SK-N-SH treated with all-trans-retinoic acid at 6 μM for 48 hours (cell line): ENCODE measurements around the gene OR51B5.

Source experiments
- ATAC-seq: fragments of 200-7000 bp; cut with Tn5 transposase; 3 replicates; pipeline ENCODE4 v1.9.1; 2020; ENCODE audit warnings: mild to moderate bottlenecking, moderate library complexity
- ARNTL ChIP-seq: fragments of 450-650 bp; formaldehyde crosslinking; IDR thresholded peaks from 2 replicates; pipeline ENCODE4 v1.5.0; 2020; ENCODE audit warnings: low read depth, mild to moderate bottlenecking, moderate library complexity, borderline replicate concordance
- BACH2 ChIP-seq: fragments of 250-450 bp; sonication (Bioruptor Pico); IDR thresholded peaks from 2 replicates; pipeline ENCODE4 v1.9.0; 2021; ENCODE audit warnings: mild to moderate bottlenecking, borderline replicate concordance
- CREB5 ChIP-seq: fragments of 250-450 bp; sonication (Bioruptor Pico); IDR thresholded peaks from 2 replicates; pipeline ENCODE4 v1.5.1; 2020; ENCODE audit warnings: low read depth, mild to moderate bottlenecking, moderate library complexity
- CSDC2 ChIP-seq: fragments of 250-450 bp; sonication (Bioruptor Pico); IDR thresholded peaks from 2 replicates; pipeline ENCODE4 v1.5.0; 2020; ENCODE audit warnings: mild to moderate bottlenecking, moderate library complexity
- CSRNP3 ChIP-seq: fragments of 250-450 bp; sonication (Bioruptor Pico); IDR thresholded peaks from 2 replicates; pipeline ENCODE4 v1.5.1; 2021; ENCODE audit warnings: mild to moderate bottlenecking, moderate library complexity
- ESRRG ChIP-seq: fragments of 250-450 bp; sonication (Bioruptor Pico); IDR thresholded peaks from 2 replicates; pipeline ENCODE4 v1.6.1; 2021; ENCODE audit warnings: mild to moderate bottlenecking
- GLIS3 ChIP-seq: fragments of 250-450 bp; sonication (Bioruptor Pico); IDR thresholded peaks from 2 replicates; pipeline ENCODE4 v1.5.0; 2020; ENCODE audit warnings: mild to moderate bottlenecking, moderate library complexity
- ISL1 ChIP-seq: fragments of 250-450 bp; sonication (Bioruptor Pico); IDR thresholded peaks from 2 replicates; pipeline ENCODE4 v2.1.2; 2022; ENCODE audit warnings: mild to moderate bottlenecking, moderate library complexity
- OSR1 ChIP-seq: fragments of 250-450 bp; sonication (Bioruptor Pico); IDR thresholded peaks from 2 replicates; pipeline ENCODE4 v1.8.0; 2022; ENCODE audit warnings: moderate library complexity, mild to moderate bottlenecking, inconsistent platforms
- PATZ1 ChIP-seq: fragments of 250-450 bp; sonication (Bioruptor Pico); IDR thresholded peaks from 2 replicates; pipeline ENCODE4 v1.8.0; 2020; ENCODE audit warnings: mild to moderate bottlenecking, moderate library complexity, borderline replicate concordance
- POU6F1 ChIP-seq: fragments of 250-450 bp; sonication (Bioruptor Pico); IDR thresholded peaks from 2 replicates; pipeline ENCODE4 v1.8.0; 2021; ENCODE audit warnings: low read depth, mild to moderate bottlenecking, moderate library complexity, borderline replicate concordance
- PPARA ChIP-seq: fragments of 250-450 bp; sonication (Bioruptor Pico); IDR thresholded peaks from 2 replicates; pipeline ENCODE4 v1.5.0; 2020; ENCODE audit warnings: mild to moderate bottlenecking, borderline replicate concordance
- RARB ChIP-seq: fragments of 250-450 bp; sonication (Bioruptor Pico); IDR thresholded peaks from 2 replicates; pipeline ENCODE4 v1.8.0; 2021; ENCODE audit warnings: mild to moderate bottlenecking, moderate library complexity
- SNAI2 ChIP-seq: fragments of 250-450 bp; sonication (Bioruptor Pico); IDR thresholded peaks from 2 replicates; pipeline ENCODE4 v1.5.0; 2020; ENCODE audit warnings: mild to moderate bottlenecking, moderate library complexity
- TCF4 ChIP-seq: fragments of 250-450 bp; sonication (Bioruptor Pico); IDR thresholded peaks from 2 replicates; pipeline ENCODE4 v1.8.0; 2021; ENCODE audit warnings: mild to moderate bottlenecking, moderate library complexity, borderline replicate concordance
- TSHZ2 ChIP-seq: fragments of 250-450 bp; sonication (Bioruptor Pico); IDR thresholded peaks from 2 replicates; pipeline ENCODE4 v1.5.0; 2020; ENCODE audit warnings: mild to moderate bottlenecking, moderate library complexity
- ZC3H10 ChIP-seq: fragments of 250-450 bp; sonication (Bioruptor Pico); IDR thresholded peaks from 2 replicates; pipeline ENCODE4 v1.5.1; 2021; ENCODE audit warnings: mild to moderate bottlenecking, moderate library complexity
- ZFP3 ChIP-seq: fragments of 250-450 bp; sonication (Bioruptor Pico); IDR thresholded peaks from 2 replicates; pipeline ENCODE4 v1.5.0; 2020; ENCODE audit warnings: mild to moderate bottlenecking, moderate library complexity
- ZFP30 ChIP-seq: fragments of 450-650 bp; formaldehyde crosslinking; IDR thresholded peaks from 2 replicates; pipeline ENCODE4 v1.5.0; 2022; ENCODE audit warnings: mild to moderate bottlenecking, moderate library complexity
- ZNF565 ChIP-seq: fragments of 450-650 bp; formaldehyde crosslinking; conservative IDR thresholded peaks from 2 replicates; pipeline ENCODE4 v1.5.0; 2020; ENCODE audit warnings: low read depth, mild to moderate bottlenecking, moderate library complexity
- ZNF70 ChIP-seq: fragments of 450-650 bp; formaldehyde crosslinking; IDR thresholded peaks from 2 replicates; pipeline ENCODE4 v1.5.0; 2020; ENCODE audit warnings: mild to moderate bottlenecking, moderate library complexity
- ZNF8 ChIP-seq: fragments of 450-650 bp; formaldehyde crosslinking; IDR thresholded peaks from 2 replicates; pipeline ENCODE4 v1.5.0; 2020; ENCODE audit warnings: mild to moderate bottlenecking, moderate library complexity

The OR51B5 gene

GRCh38 chr11:5310423-5310822 is 32.9 kb downstream of the OR51B5 start:
- no peak for ATAC-seq
- TF ChIP-seq ISL1 (CRISPR knock-in tag) = no peak
- no peak for TF ChIP-seq GLIS3 (CRISPR knock-in tag)
- TF ChIP-seq TCF4 (CRISPR knock-in tag) = no peak
- no peak for TF ChIP-seq ESRRG (CRISPR knock-in tag)
- no peak for TF ChIP-seq OSR1 (CRISPR knock-in tag)
- no peak for TF ChIP-seq SNAI2 (CRISPR knock-in tag)
- no peak for TF ChIP-seq PPARA (CRISPR knock-in tag)
- no peak for TF ChIP-seq ZFP30 (CRISPR knock-in tag)
- no peak for TF ChIP-seq PATZ1 (CRISPR knock-in tag)
- no peak for TF ChIP-seq CSRNP3
- no peak for TF ChIP-seq ARNTL (CRISPR knock-in tag)
- no peak for TF ChIP-seq BACH2 (CRISPR knock-in tag)
- TF ChIP-seq CREB5 (CRISPR knock-in tag) = no peak

- no peak for TF ChIP-seq ESRRG (CRISPR knock-in tag)
- TF ChIP-seq ISL1 (CRISPR knock-in tag) = no peak
- no peak for TF ChIP-seq RARB
- no peak for TF ChIP-seq SNAI2 (CRISPR knock-in tag)
Observed at GRCh38 chr11:5307256-5308019, 35.9 kb downstream of the OR51B5 start.

GRCh38 chr11:5304046-5304445 is 39.3 kb downstream of the OR51B5 start:
- no peak for ATAC-seq
- TF ChIP-seq CSDC2 (CRISPR knock-in tag) (no peak), ZNF70 (no peak), PATZ1 (CRISPR knock-in tag) (no peak), CSRNP3 (no peak), POU6F1 (no peak), ZFP3 (CRISPR knock-in tag) (no peak), RARB (no peak), TSHZ2 (CRISPR knock-in tag) (no peak), ZNF565 (CRISPR knock-in tag) (no peak), OSR1 (CRISPR knock-in tag) (no peak), TCF4 (CRISPR knock-in tag) (no peak), ZNF8 (CRISPR knock-in tag) (no peak), ARNTL (CRISPR knock-in tag) (no peak), ZC3H10 (CRISPR knock-in tag) (no peak), ISL1 (CRISPR knock-in tag) (no peak), PPARA (CRISPR knock-in tag) (no peak), BACH2 (CRISPR knock-in tag) (no peak), ZFP30 (CRISPR knock-in tag) (no peak)
- TF ChIP-seq, all 23 proteins: peak for 0

More at GRCh38 chr11:5307256-5308019, 35.9 kb downstream of the OR51B5 start:
- ATAC-seq = no peak
